HCT116 (cell line): ENCODE measurements around the gene ZNF469. TPM values are rescaled to one million over a fixed set of nuclear protein-coding genes. Genes with fewer than 3 reads are reported as not detected.

Experiments used
- ATAC-seq: fragments of 200-7000 bp; cut with Tn5 transposase; 2 replicates; pipeline ENCODE4 v1.9.1; 2020; ENCODE audit warnings: mild to moderate bottlenecking, moderate library complexity
- BruUV-seq: library from RNA; stranded (reverse); fragments of 400-500 nt; replicated peaks from 2 replicates; lab custom pipeline; 2021; lab: Mats Ljungman, UMichigan
- CTCF ChIA-PET: fragments of 300-600 bp; sonication (Branson Sonifier 250); formaldehyde crosslinking; loops from one replicate; lab custom pipeline; 2021; ENCODE audit warnings: antibody characterized with exemption; lab: Charles Lee
- POLR2A ChIA-PET: fragments of 300-600, 350-600 bp; sonication (Branson Sonifier 250); formaldehyde crosslinking; loops from one replicate; lab custom pipeline; 2021; ENCODE audit warnings: antibody characterized with exemption; lab: Charles Lee
- RAD21 ChIA-PET, 2 experiments: fragments of 300-600 bp; sonication (Branson Sonifier 250); formaldehyde crosslinking; loops; one replicate each; lab custom pipeline; 2023; ENCODE audit warnings: low total read pairs in 2 of 2; ENCODE audit not compliant: uncharacterized antibody in 2 of 2, unreplicated experiment in 2 of 2, low non-redundant PET in 1 of 2; lab: Charles Lee
- DNase-seq: peaks from one replicate; pipeline ENCODE4 v3.0.0-alpha.2; 2010; ENCODE audit warnings: low read depth, low spot score
- H2AFZ ChIP-seq: fragments of 200-600 bp; shearing (Covaris generic), sonication (generic); 2 replicates; pipeline ENCODE4 v1.6.1; 2017; ENCODE audit warnings: low read depth, mixed run types, mixed read lengths, antibody characterized with exemption, low read length; ENCODE audit not compliant: poor library complexity, severe bottlenecking
- H3K27ac ChIP-seq: 2 replicates; pipeline ENCODE4 v1.5.1; 2012; ENCODE audit warnings: low read depth, low read length
- H3K27me3 ChIP-seq: fragments of 200-600 bp; sonication (generic); 2 replicates; pipeline ENCODE4 v1.6.1; 2016; ENCODE audit warnings: mixed run types, low read length, mixed read lengths; ENCODE audit not compliant: insufficient read depth
- H3K36me3 ChIP-seq, 2 experiments: fragments of 200-500 bp in 1 of 2; fragments of 200-600 bp in 1 of 2; sonication (Bioruptor generic) in 1 of 2; sonication (generic) in 1 of 2; 2 replicates each; pipeline versions ENCODE4 v1.5.1 to v1.6.1; 2014 to 2016; ENCODE audit warnings: low read length in 2 of 2, inconsistent platforms in 1 of 2, mixed read lengths in 1 of 2, mixed run types in 1 of 2; ENCODE audit not compliant: insufficient read depth in 2 of 2, control insufficient read depth in 1 of 2
- H3K4me1 ChIP-seq, 2 experiments: fragments of 200-600 bp in 1 of 2; sonication (generic) in 1 of 2; 2 replicates each; pipeline versions ENCODE4 v1.5.1 to v1.6.1; 2012 to 2017; ENCODE audit warnings: low read length in 2 of 2, inconsistent platforms in 1 of 2, mild to moderate bottlenecking in 1 of 2, mixed read lengths in 1 of 2, mixed run types in 1 of 2, moderate library complexity in 1 of 2; ENCODE audit not compliant: insufficient read depth in 2 of 2, control insufficient read depth in 1 of 2
- H3K4me2 ChIP-seq: fragments of 200-600 bp; sonication (generic); 2 replicates; pipeline ENCODE4 v1.6.1; 2017; ENCODE audit warnings: mixed run types, low read length, mixed read lengths
- H3K4me3 ChIP-seq, 2 experiments: fragments of 200-600 bp in 1 of 2; sonication (generic) in 1 of 2; replicated peaks in 1 of 2; 2 replicates each; pipeline ENCODE4 v1.5.1; 2011 to 2016; ENCODE audit warnings: low read length in 2 of 2, control low read depth in 1 of 2, low read depth in 1 of 2, mild to moderate bottlenecking in 1 of 2, mixed read lengths in 1 of 2, mixed run types in 1 of 2
- H3K79me2 ChIP-seq: fragments of 200-600 bp; sonication (generic); 2 replicates; pipeline ENCODE4 v1.6.1; 2017; ENCODE audit warnings: mild to moderate bottlenecking, mixed run types, low read length, moderate library complexity, mixed read lengths; ENCODE audit not compliant: insufficient read depth
- H3K9ac ChIP-seq: fragments of 200-600 bp; sonication (generic); 2 replicates; pipeline ENCODE4 v1.6.1; 2016; ENCODE audit warnings: low read length, mixed read lengths
- H3K9me2 ChIP-seq: fragments of 200-600 bp; sonication (generic), shearing (Covaris generic); 2 replicates; pipeline ENCODE4 v1.6.1; 2017; ENCODE audit warnings: mixed run types, mild to moderate bottlenecking, moderate library complexity; ENCODE audit not compliant: insufficient read depth
- H3K9me3 ChIP-seq, 2 experiments: fragments of 200-500 bp in 1 of 2; fragments of 200-600 bp in 1 of 2; sonication (Bioruptor generic) in 1 of 2; sonication (generic) in 1 of 2; 2 replicates each; pipeline ENCODE4 v1.6.1; 2014 to 2017; ENCODE audit warnings: low read length in 2 of 2, mixed read lengths in 2 of 2, inconsistent platforms in 1 of 2, low read depth in 1 of 2, mild to moderate bottlenecking in 1 of 2, mixed run types in 1 of 2, moderate library complexity in 1 of 2; ENCODE audit not compliant: control insufficient read depth in 1 of 2, insufficient read depth in 1 of 2
- H4K20me1 ChIP-seq: fragments of 200-600 bp; sonication (generic), shearing (Covaris generic); 2 replicates; pipeline ENCODE4 v1.6.1; 2017; ENCODE audit warnings: mixed run types, mild to moderate bottlenecking, moderate library complexity; ENCODE audit not compliant: insufficient read depth
- CEBPB ChIP-seq: IDR thresholded peaks from 2 replicates; pipeline ENCODE4 v1.6.1; 2012; ENCODE audit warnings: low read depth
- ELF1 ChIP-seq: IDR thresholded peaks from 2 replicates; pipeline ENCODE4 v1.6.1; 2012; ENCODE audit warnings: low read depth, borderline replicate concordance
- EZH2 ChIP-seq: fragments of 200-600 bp; sonication (generic); IDR thresholded peaks from 2 replicates; pipeline ENCODE4 v1.6.1; 2017; ENCODE audit warnings: antibody characterized with exemption, mixed run types
- EZH2phosphoT487 ChIP-seq: fragments of 200-600 bp; IDR thresholded peaks from 2 replicates; pipeline ENCODE4 v1.6.1; 2018; ENCODE audit warnings: antibody characterized with exemption, borderline replicate concordance
- FOSL1 ChIP-seq: IDR thresholded peaks from 2 replicates; pipeline ENCODE4 v1.6.1; 2012; ENCODE audit warnings: low read depth
- POLR2A ChIP-seq: IDR thresholded peaks from 2 replicates; pipeline ENCODE4 v1.7.0; 2011; ENCODE audit warnings: borderline replicate concordance; ENCODE audit not compliant: insufficient read depth, insufficient read length; ENCODE audit errors: extremely low read depth
- RAD21 ChIP-seq: IDR thresholded peaks from 2 replicates; pipeline ENCODE4 v1.6.1; 2012; ENCODE audit warnings: low read depth, mild to moderate bottlenecking
- SP1 ChIP-seq: IDR thresholded peaks from 2 replicates; pipeline ENCODE4 v1.6.1; 2012; ENCODE audit warnings: low read depth
- SRF ChIP-seq: IDR thresholded peaks from 2 replicates; pipeline ENCODE4 v1.6.1; 2012; ENCODE audit warnings: low read depth
- YY1 ChIP-seq: IDR thresholded peaks from 2 replicates; pipeline ENCODE4 v1.6.1; 2011; ENCODE audit warnings: low read length, low read depth, moderate library complexity, mild to moderate bottlenecking; ENCODE audit not compliant: insufficient replicate concordance; ENCODE audit errors: extremely low read depth
- ZNF274 ChIP-seq: fragments of 200-500 bp; sonication (Bioruptor generic); IDR thresholded peaks from 2 replicates; pipeline ENCODE4 v1.6.1; 2014; ENCODE audit warnings: mild to moderate bottlenecking, low read depth, low read length, inconsistent platforms
- intact Hi-C: fragments of 100-400 bp; cut with micrococcal nuclease; formaldehyde crosslinking; loops from 2 replicates; pipeline ENCODE4 v1.10.0; 2022
- total RNA-seq: library from RNA; stranded (reverse); gene quantifications from one replicate; pipeline ENCODE4 v1.2.1, GENCODE V29; 2021; ENCODE audit not compliant: unreplicated experiment
- TF ChIP-seq, protein P1 (sequence below), 3 experiments: fragments of 200-600 bp in 1 of 3; sonication (generic) in 1 of 3; IDR thresholded peaks in 2 of 3; conservative IDR thresholded peaks in 1 of 3; 2 replicates each; pipeline ENCODE4 v1.5.1; 2012 to 2017; ENCODE audit warnings: low read depth in 2 of 3, low read length in 2 of 3, antibody characterized with exemption in 1 of 3, borderline replicate concordance in 1 of 3, control low read depth in 1 of 3, mild to moderate bottlenecking in 1 of 3, mixed read lengths in 1 of 3, mixed run types in 1 of 3, moderate library complexity in 1 of 3; ENCODE audit not compliant: insufficient read depth in 1 of 3
- TF ChIP-seq, protein P2 (sequence below): IDR thresholded peaks from 2 replicates; pipeline ENCODE4 v1.6.1; 2012
- TF ChIP-seq, protein P3 (sequence below): IDR thresholded peaks from 2 replicates; pipeline ENCODE4 v1.6.1; 2012
- TF ChIP-seq, protein P4 (sequence below): IDR thresholded peaks from 2 replicates; pipeline ENCODE4 v1.6.1; 2012; ENCODE audit warnings: low read depth

The ZNF469 gene
- total RNA-seq, 1 experiment from 2014 or later, result 5.9 TPM

DNA sequence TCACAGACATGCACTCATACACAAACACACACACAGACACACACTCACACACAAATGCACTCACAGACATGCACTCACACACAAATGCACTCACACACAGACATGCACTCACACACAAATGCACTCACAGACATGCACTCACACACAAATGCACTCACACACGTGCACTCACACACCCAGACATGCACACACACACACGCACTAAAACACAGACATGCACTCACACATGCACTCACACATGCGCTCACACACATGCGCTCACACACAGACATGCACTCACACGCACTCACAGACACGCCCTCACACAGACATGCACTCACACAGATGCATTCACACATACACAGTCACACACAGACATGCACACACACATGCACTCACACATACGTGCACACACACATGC lies 2.7 kb upstream of the ZNF469 start:
- Histone ChIP-seq H3K4me1 (peaks cover 18 to 28% of the 10 kb centered on the region in 2 experiments), H3K27me3 (no peaks in the 10 kb centered on the region), H3K4me3 (no peak overlapping the region), H3K4me2 (no peak overlapping the region), H3K9me2 (no peaks in the 10 kb centered on the region), H3K9ac (no peak overlapping the region), H2AFZ (no peak overlapping the region), H3K27ac (no peak overlapping the region), H3K36me3 (no peaks in the 10 kb centered on the region), H4K20me1 (no peaks in the 10 kb centered on the region), H3K9me3 (peaks cover 0 to 9% of the 10 kb centered on the region in 2 experiments; a peak in 1 of 4 replicates), H3K79me2 (peaks cover 16% of the 10 kb centered on the region; the same call in 1 of the 2 replicates)
- POLR2A ChIA-PET, result no interaction called here
- BruUV-seq, result no TSS peak
- RAD21 ChIA-PET, result no interaction called here
- intact Hi-C loops, result no loop called here
- ATAC-seq, result no peak
- CTCF ChIA-PET, result no interaction called here
- TF ChIP-seq, protein P1, sequence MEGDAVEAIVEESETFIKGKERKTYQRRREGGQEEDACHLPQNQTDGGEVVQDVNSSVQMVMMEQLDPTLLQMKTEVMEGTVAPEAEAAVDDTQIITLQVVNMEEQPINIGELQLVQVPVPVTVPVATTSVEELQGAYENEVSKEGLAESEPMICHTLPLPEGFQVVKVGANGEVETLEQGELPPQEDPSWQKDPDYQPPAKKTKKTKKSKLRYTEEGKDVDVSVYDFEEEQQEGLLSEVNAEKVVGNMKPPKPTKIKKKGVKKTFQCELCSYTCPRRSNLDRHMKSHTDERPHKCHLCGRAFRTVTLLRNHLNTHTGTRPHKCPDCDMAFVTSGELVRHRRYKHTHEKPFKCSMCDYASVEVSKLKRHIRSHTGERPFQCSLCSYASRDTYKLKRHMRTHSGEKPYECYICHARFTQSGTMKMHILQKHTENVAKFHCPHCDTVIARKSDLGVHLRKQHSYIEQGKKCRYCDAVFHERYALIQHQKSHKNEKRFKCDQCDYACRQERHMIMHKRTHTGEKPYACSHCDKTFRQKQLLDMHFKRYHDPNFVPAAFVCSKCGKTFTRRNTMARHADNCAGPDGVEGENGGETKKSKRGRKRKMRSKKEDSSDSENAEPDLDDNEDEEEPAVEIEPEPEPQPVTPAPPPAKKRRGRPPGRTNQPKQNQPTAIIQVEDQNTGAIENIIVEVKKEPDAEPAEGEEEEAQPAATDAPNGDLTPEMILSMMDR (IDR thresholded peaks at IDR 0.05 in 2 of 3, conservative IDR thresholded peaks at IDR 0.05 in 1 of 3; ENCODE audit: borderline replicate concordance in 1 of 3, insufficient read depth in 1 of 3, low read depth in 2 of 3, low read length in 2 of 3), result no peak
- TF ChIP-seq SRF (no peak), YY1 (no peak), POLR2A (no peak), EZH2phosphoT487 (no peak), ELF1 (no peak), RAD21 (no peak), SP1 (no peak), ZNF274 (no peak), FOSL1 (no peak), EZH2 (no peak), CEBPB (no peak)
- TF ChIP-seq, protein P2, sequence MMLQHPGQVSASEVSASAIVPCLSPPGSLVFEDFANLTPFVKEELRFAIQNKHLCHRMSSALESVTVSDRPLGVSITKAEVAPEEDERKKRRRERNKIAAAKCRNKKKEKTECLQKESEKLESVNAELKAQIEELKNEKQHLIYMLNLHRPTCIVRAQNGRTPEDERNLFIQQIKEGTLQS, result no peak
- TF ChIP-seq, protein P3, sequence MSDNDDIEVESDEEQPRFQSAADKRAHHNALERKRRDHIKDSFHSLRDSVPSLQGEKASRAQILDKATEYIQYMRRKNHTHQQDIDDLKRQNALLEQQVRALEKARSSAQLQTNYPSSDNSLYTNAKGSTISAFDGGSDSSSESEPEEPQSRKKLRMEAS, result no peak
- TF ChIP-seq, protein P4, sequence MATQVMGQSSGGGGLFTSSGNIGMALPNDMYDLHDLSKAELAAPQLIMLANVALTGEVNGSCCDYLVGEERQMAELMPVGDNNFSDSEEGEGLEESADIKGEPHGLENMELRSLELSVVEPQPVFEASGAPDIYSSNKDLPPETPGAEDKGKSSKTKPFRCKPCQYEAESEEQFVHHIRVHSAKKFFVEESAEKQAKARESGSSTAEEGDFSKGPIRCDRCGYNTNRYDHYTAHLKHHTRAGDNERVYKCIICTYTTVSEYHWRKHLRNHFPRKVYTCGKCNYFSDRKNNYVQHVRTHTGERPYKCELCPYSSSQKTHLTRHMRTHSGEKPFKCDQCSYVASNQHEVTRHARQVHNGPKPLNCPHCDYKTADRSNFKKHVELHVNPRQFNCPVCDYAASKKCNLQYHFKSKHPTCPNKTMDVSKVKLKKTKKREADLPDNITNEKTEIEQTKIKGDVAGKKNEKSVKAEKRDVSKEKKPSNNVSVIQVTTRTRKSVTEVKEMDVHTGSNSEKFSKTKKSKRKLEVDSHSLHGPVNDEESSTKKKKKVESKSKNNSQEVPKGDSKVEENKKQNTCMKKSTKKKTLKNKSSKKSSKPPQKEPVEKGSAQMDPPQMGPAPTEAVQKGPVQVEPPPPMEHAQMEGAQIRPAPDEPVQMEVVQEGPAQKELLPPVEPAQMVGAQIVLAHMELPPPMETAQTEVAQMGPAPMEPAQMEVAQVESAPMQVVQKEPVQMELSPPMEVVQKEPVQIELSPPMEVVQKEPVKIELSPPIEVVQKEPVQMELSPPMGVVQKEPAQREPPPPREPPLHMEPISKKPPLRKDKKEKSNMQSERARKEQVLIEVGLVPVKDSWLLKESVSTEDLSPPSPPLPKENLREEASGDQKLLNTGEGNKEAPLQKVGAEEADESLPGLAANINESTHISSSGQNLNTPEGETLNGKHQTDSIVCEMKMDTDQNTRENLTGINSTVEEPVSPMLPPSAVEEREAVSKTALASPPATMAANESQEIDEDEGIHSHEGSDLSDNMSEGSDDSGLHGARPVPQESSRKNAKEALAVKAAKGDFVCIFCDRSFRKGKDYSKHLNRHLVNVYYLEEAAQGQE, result no peak
- no peak for DNase-seq
